ENCODE measurements around the gene SCARB1.

The SCARB1 gene

GRCh38 chr12:124790650-124791400 is 72.8 kb downstream of the SCARB1 start:
- DNase-seq: no peak

- DNase-seq: no peak
Observed at GRCh38 chr12:124788936-124789555, 74.6 kb downstream of the SCARB1 start.

- peak; percentile 95 for DNase-seq
Observed at GRCh38 chr12:124786061-124786964, 77.4 kb downstream of the SCARB1 start.

- no peak for DNase-seq
Observed at GRCh38 chr12:124784871-124785572, 78.6 kb downstream of the SCARB1 start.

GRCh38 chr12:124783087-124783486 is 80.6 kb downstream of the SCARB1 start:
- no peak for DNase-seq

GRCh38 chr12:124782132-124782531 is 81.5 kb downstream of the SCARB1 start:
- no peak for DNase-seq

GRCh38 chr12:124780752-124781685 is 82.6 kb downstream of the SCARB1 start:
- no peak for DNase-seq

GRCh38 chr12:124780336-124780735 is 83.3 kb downstream of the SCARB1 start:
- no peak for DNase-seq

- no peak for DNase-seq
Observed at GRCh38 chr12:124779161-124780141, 84.2 kb downstream of the SCARB1 start.

GRCh38 chr12:124778411-124778810 is 85.3 kb downstream of the SCARB1 start:
- DNase-seq: no peak

- no peak for DNase-seq
Observed at GRCh38 chr12:124777399-124778372, 86.0 kb downstream of the SCARB1 start.

GRCh38 chr12:124776125-124776513 is 87.5 kb downstream of the SCARB1 start:
- DNase-seq: no peak

- no peak for DNase-seq
Observed at GRCh38 chr12:124774462-124775167, 89.0 kb downstream of the SCARB1 start.

- no peak for DNase-seq
Observed at GRCh38 chr12:124774054-124774461, 89.6 kb downstream of the SCARB1 start.

GRCh38 chr12:124772289-124773170 is 91.1 kb downstream of the SCARB1 start:
- no peak for DNase-seq

GRCh38 chr12:124771462-124772288 is 92.0 kb downstream of the SCARB1 start:
- DNase-seq: peak; percentile 67

GRCh38 chr12:124770728-124771127 is 92.9 kb downstream of the SCARB1 start:
- no peak for DNase-seq
